C1 segment of cervical spinal cord (tissue), 14 donors: ENCODE measurements around the gene NDUFA8.

Experiments used
- DNase-seq, 14 donors: peaks; one replicate each; lab custom pipeline; 2025; lab: John Stamatoyannopoulos, UW

The NDUFA8 gene

GRCh38 chr9:122102156-122102555 lies 57.4 kb downstream of the NDUFA8 start:
- DNase-seq: no peak

GRCh38 chr9:122100756-122101155 lies 58.8 kb downstream of the NDUFA8 start:
- no peak for DNase-seq

- DNase-seq: peak in 12 of 14 donors; percentile 20 to 79 (median 62)
Measured at GRCh38 chr9:122099271-122099869, 60.2 kb downstream of the NDUFA8 start.

- no peak for DNase-seq
Measured at GRCh38 chr9:122097679-122098315, 61.8 kb downstream of the NDUFA8 start.

- DNase-seq: no peak
Measured at GRCh38 chr9:122096620-122097415, 62.8 kb downstream of the NDUFA8 start.

GRCh38 chr9:122095010-122095767 lies 64.4 kb downstream of the NDUFA8 start:
- DNase-seq: peak in 1 of 14 donors; percentile 30
